HG02763 (cell line): ENCODE measurements around the gene SLC13A3.

Source experiments
- ATAC-seq: cut with Tn5 transposase; IDR thresholded peaks from one replicate; pipeline ENCODE4 v1.9.1; 2021; ENCODE audit warnings: mild to moderate bottlenecking, moderate library complexity; ENCODE audit not compliant: unreplicated experiment

The SLC13A3 gene

DNA sequence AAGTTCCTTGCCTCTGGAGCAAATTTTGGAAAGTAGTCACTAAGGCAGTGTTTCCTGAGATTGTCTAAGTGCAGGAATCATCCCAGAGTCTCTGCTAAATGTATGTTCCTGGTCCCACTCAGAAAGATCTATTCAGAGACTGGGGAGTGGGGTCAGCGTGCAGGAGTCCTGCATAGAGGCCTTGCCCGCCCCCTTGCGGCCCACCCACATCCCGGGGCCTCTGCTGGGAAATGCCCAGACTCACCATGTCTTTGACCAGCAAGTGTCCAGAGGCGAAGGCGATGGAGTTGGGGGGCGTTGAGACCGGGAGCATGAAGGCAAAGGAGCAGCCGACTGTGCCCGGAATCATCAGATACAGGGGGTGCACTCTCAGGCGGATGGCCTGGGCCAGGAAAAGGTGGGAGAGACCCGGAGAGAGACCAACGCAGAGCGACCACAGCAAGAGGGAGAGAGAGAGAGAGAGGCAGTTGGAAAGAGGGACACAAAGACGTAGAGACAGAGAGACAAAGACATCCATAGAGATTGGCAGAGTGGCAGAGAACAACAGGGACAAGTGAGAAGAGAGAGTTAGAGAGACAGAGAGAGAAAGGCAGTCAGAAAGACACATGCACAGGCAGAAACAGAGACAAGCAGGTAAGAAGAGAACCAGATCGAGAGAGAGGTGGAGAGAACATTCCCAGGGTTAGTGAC, 87.9 kb downstream of the SLC13A3 start:
- ATAC-seq, result no peak

DNA sequence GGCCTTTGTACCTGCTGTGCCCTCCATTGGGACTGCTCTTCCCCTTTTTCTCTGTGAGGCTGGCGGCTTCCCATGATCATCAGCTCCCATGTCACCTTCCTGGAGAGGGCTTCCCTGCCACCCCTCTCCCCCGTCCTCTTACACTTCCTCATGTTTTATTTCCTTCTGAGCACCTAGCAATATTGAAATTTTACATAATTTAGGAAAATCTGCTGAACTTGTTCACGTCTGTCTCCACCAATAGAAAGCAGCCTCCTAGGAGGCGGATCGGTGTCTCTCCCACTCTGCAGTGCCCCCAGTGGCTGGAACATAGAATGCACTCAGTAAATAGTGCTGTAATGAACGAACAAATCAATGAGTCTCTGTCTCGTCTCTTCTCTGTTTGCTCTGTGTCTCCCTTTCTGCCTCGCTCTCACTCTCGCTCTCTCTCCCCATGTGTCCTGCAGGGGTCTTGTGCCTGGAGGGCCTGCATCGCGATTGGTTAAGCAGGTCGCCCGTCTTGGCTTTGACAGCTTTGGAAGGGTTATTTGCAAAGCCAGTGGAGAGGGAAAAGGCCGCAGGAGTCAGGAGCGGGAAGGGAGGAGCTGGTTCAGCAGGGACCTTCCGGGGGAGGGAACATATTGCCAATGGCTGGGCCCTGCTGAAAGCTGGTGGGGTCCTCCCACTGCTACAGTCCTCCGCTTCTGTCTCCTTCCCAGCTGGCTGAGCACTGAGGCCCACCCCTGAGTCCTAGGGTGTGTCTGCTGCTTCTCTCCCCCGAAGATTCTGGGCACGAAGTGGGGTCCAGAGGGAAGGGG, 88.7 kb downstream of the SLC13A3 start:
- ATAC-seq, result no peak

- ATAC-seq, result no peak
These were observed 89.3 kb downstream of the SLC13A3 start for GRCh38 chr20:46562009-46562372.

GRCh38 chr20:46559685-46560440, 91.4 kb downstream of the SLC13A3 start:
- no peak for ATAC-seq

- no peak for ATAC-seq
These were observed 92.3 kb downstream of the SLC13A3 start for GRCh38 chr20:46559001-46559400.

- ATAC-seq, result no peak
These were observed 92.7 kb downstream of the SLC13A3 start for GRCh38 chr20:46558511-46558959.

- ATAC-seq, result no peak
These were observed 93.9 kb downstream of the SLC13A3 start for GRCh38 chr20:46557231-46557956.

DNA sequence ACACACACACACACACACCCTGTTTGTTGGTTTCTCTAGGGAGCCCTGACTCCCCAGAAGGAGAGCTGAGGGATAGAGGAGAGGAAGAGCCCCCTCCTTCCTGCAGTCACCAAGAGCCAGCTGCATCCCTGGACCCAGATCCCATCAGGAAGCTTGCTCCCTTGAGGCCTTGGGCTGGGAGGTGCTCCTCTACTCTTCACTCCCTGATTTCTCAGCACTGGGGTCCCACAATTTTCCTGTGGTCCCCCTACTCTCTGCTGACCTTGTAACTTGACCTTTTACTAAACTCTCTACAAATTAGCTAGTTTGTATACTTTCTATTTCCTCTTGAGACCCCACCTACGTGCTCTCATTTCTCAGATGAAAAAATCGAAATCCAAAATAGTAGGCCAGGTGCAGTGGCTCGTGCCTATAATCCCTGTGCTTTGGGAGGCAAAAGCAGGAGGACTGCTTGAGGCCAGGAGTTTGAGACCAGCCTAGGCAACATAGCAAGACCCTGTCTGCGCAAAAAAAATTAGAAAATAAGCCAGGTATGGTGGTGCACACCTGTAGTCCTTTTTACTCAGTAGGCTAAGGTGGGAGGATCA, 95.8 kb downstream of the SLC13A3 start:
- ATAC-seq, result no peak

DNA sequence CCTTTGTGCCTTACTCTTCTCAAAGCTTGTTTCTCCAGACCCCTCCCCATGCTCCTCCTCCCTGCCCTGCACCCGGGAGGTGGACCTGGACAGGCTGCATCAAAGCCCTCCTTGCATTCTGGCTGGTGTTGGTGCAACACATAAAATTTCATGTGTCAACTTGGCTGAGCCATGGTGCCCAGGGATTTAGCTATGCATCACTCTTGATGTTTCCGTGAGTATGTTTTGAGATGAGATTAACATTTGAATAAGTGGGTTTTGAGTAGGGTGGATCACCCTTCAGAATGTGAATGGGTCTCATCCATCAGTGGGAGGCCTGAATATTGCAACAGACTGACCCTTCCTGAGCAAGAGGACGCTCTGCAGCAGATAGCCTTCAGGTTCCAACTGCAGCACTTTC, 96.4 kb downstream of the SLC13A3 start:
- ATAC-seq, result no peak

DNA sequence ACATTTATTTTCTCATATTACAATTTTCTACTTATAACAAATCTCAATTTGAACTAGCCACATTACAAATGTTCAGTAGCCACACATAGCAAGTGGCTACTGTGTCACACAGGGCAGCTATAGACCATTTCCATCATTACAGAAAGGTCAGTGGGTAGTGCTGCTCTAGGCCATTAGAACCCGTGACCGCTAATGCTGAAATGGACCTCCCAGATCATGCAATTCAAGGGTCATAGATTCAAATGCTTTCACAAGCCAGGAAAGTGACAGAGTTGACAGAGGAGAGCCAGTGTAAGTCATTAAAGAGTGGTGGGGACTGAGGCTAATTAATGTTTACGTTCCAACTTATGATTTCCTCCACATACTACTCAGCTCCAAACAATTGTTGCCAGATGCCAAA, 97.3 kb downstream of the SLC13A3 start:
- no peak for ATAC-seq

DNA sequence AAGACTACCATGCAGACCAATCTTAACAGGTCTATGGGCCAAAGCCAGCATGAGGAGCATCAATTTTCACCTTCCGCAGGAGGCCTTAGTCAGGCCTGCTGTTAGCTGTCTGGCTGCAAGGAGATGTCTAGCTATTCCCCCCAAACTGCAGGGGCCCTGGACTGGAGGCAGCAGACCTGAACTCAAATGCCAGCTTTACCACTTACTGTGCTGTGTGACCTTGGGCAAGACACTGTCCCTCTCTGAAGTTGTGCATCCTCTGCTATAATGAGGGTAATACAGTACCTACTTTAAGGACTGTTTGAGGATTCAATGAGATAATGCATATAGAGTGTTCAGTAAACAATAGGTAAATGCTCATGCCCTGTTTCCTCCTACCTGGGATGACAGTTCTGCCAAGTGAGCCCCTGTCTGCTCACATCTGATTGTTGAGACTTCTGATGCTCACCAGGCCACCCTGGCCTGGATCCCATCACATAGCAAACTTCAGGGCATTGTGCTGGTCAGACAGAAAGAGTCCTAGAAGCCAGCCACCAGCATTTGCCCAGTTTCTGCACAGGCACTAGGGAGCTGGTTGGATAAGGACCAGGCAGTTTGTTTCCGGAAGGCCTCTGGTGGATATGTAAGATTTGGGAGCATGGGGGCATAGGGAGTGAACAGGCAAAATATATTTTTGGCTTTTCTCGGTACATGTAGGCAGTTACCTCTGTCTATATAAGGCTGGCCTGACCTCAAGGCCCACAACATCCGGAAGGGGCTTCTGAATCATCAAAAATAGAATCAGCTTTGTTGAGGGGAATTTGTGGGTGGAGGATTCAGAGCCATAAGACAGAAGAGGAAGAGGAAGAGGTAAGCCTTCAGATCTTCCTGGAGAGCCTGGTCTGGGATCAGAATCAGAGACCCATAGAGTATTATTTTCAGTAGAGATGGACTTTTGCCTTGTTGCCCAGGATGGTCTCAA, 98.5 kb downstream of the SLC13A3 start:
- peak; percentile 50 for ATAC-seq

DNA sequence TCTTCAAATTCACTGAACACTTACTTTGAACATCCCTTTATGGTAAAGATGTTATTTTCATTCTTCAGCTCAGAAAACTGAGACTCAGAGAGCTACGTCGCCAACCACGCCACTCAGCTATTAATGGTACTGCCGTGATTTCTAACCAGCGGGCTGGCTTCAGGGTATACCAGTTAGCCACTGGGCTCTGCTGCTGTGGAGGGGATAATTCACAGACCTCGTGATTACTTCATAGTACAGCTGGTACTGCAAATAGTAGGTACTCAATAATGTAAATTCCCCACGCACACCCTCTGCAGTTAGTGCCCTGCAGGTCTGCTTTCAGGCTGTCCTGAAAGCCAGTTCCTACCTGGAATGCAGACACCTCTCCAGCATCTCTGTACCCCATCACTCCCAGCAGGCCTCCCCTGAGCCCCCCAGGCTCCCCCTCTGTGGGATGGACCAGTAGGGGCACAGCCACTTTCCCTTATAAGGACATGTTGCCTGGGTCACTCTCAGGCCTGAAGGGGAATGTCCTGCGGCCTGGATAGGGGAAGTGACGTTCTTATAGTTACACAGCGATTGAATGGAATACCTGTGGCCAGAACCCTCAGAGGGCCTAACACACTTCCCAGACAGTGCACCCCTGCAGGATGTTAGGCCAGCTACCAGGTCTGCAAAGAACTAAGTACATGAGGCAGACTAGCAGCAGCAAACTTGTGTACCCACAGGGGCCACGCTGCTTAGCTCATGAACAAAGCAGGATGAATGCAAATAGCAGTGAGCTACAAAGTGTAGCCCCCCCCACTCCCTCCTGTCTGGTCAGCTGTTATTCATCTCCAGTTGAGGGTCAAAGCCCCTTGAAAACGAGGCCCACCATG, 99.5 kb downstream of the SLC13A3 start:
- no peak for ATAC-seq

DNA sequence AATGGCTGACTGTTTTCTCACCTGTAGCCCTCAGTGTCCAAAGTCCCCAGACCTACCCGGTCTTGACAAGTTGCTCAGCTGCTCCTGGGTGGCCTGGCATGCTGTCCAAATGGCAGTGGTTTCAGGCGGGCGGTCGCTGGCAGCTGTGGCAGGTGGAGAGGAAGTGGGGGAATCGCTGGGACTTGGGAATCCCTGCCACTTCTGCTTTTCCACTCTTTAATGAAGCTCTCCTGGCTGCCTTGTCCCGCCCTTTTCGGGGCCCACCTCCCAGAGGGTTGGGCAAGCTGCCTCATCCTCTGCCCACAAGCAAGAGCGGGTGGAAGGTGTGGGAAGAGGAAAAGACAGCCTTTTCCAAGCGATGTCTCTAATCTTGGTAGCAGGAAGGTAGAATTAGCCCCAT, 100.8 kb downstream of the SLC13A3 start, which contains the start of gene OCSTAMP:
OCSTAMP (minus strand) TSS at position 194 of the 400 bp plus-strand sequence; CDS start at position 100, 94 bp downstream.
- no peak for ATAC-seq

DNA sequence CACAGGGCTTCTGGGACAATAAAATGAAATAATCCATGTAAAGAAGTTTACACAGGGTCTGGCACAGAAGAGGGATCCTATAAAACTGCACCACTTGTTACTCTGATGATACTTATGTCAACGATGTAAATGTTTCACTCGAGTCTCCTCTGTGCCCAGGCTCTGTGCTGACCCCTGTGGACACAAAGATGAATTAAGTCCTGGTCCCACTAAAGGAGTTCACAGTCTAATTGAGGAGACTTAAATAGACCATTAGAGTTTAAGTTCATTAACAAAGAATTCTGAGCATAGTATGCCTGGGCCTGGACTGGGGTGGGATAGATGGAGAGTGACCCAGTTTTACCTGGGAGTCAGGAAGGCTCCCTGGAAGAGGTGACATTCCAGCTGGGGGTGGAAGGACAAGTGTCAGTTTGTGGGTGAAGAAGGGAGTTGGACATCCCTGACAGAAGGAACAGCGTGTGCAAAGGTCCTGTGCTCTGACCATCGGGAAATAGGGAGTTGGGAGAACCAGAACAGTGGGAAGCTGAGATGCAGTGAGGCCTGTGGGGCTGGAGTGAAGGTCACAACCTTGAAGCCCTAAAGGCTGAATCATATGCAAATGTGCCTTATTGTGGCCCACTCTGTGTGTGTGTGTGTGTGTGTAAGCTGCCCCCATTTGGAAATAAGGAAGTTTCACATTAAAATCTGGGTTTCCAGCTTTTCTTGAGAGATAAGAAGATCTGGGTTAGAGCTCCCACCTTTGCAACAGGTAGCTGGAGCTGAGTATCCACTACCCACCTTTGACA, 101.9 kb downstream of the SLC13A3 start:
- ATAC-seq, result no peak

DNA sequence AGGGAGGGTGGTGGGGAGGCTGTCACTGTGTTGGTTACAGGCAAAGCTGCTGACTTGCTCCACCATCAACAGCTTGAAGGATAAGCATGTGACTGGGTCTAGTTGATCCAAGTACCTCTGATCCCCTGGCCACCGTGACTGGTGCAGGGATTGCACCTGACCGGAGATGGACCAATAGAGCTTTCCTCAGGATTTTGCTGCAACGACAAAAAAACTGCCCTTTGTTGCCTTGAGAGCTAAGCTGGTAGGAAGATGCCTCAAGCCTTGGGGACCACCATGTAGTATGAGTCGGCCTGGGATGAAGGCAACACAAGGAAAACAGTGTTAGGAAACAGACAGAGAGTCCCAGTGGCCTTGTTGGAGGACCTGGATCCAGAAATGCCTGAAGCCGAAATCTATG, 102.6 kb downstream of the SLC13A3 start:
- ATAC-seq, result no peak

- no peak for ATAC-seq
These were observed 103.3 kb downstream of the SLC13A3 start for GRCh38 chr20:46547995-46548394.

GRCh38 chr20:46546936-46547335, 104.3 kb downstream of the SLC13A3 start:
- no peak for ATAC-seq

DNA sequence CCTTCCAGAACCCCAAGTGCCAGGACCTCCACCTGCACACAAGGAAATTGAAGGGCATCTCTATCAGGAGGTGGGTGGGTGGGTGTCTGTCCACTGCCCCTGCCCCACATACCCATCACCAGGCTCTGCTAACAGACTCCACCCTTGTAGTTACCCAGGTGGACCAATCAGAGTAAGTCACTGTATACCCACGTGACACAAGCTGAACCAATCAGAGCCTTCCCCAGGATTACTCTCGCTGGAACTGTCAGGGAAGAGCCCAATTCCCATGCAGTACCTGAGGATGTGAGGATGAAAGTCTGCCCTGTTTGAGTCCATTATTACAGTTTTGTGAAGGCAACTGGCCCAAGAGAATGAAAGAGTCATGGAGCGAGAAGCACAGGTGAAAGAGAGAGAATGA, 105.0 kb downstream of the SLC13A3 start:
- ATAC-seq, result no peak
